ENCODE data around the gene ZBTB21. TPM values are rescaled to one million over a fixed set of nuclear protein-coding genes. Genes with fewer than 3 reads are reported as not detected.

The ZBTB21 gene
- total and polyA plus RNA-seq, 8 donors: 1.9 to 18.7 (median 4.8) TPM

DNA sequence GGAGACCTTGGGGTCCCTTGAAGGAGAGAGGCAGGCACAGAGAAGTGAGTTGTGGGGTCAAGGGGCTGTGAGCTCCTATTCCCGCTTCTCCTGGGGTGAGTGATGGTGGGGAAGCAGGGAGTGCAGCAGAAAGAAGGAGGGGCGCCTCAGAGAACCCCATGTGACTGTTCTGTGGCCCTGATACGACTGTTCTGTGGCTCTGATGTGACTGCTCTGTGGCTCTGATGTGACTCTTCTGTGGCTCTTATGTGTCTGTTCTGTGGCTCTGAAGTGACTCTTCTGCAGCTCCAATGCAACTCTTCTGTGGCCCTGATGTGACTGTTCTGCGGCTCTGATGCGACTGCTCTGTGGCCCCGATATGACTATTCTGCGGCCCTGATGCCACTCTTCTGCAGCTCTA lies 31.1 kb upstream of the ZBTB21 start:
- TF ChIP-seq EP300 (IDR thresholded peaks at IDR 0.05) (no peak), POLR2A (IDR thresholded peaks at IDR 0.05) (no peak), POLR2AphosphoS5 (IDR thresholded peaks at IDR 0.05) (no peak)
- TF ChIP-seq, protein P1, sequence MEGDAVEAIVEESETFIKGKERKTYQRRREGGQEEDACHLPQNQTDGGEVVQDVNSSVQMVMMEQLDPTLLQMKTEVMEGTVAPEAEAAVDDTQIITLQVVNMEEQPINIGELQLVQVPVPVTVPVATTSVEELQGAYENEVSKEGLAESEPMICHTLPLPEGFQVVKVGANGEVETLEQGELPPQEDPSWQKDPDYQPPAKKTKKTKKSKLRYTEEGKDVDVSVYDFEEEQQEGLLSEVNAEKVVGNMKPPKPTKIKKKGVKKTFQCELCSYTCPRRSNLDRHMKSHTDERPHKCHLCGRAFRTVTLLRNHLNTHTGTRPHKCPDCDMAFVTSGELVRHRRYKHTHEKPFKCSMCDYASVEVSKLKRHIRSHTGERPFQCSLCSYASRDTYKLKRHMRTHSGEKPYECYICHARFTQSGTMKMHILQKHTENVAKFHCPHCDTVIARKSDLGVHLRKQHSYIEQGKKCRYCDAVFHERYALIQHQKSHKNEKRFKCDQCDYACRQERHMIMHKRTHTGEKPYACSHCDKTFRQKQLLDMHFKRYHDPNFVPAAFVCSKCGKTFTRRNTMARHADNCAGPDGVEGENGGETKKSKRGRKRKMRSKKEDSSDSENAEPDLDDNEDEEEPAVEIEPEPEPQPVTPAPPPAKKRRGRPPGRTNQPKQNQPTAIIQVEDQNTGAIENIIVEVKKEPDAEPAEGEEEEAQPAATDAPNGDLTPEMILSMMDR (IDR thresholded peaks at IDR 0.05): no peak
- Histone ChIP-seq H3K27me3 (no peaks in the 10 kb centered on the region), H3K27ac (peak overlapping the region in 3 of 5 donors; percentile 26 to 70 (median 36)), H3K4me3 (no peak overlapping the region), H3K4me1 (peaks cover 6 to 10% (median 7%) of the 10 kb centered on the region in 4 donors), H3K9me3 (no peaks in the 10 kb centered on the region), H3K36me3 (no peaks in the 10 kb centered on the region)
- no peak for DNase-seq
- WGBS, 5 donors: 84 to 98% (median 93%) methylated on average over 3 to 7 of the region's 7 CpGs
- intact Hi-C loops (cut with DNase I; ENCODE audit: low total_unique reads): no loop called here

GRCh38 chr21:42040411-42041180 lies 30.4 kb upstream of the ZBTB21 start:
- TF ChIP-seq POLR2AphosphoS5 (IDR thresholded peaks at IDR 0.05): no peak
- WGBS, 5 donors: 72 to 81% (median 75%) methylated on average over 18 of the region's 18 CpGs

GRCh38 chr21:42039911-42040351 lies 29.8 kb upstream of the ZBTB21 start:
- TF ChIP-seq POLR2A (IDR thresholded peaks at IDR 0.05) (no peak), POLR2AphosphoS5 (IDR thresholded peaks at IDR 0.05) (no peak), EP300 (IDR thresholded peaks at IDR 0.05) (no peak)
- TF ChIP-seq, protein P1 (IDR thresholded peaks at IDR 0.05): no peak
- DNase-seq: peak in 1 of 2 donors; percentile 76
- peaks cover 6 to 10% (median 7%) of the 10 kb centered on the region in 4 donors for H3K4me1 ChIP-seq
- no peak overlapping the region for H3K4me3 ChIP-seq
- H3K36me3 ChIP-seq: no peaks in the 10 kb centered on the region
- 64 to 72% (median 66%) methylated on average over 11 to 12 of the region's 12 CpGs for WGBS, 5 donors
- H3K27me3 ChIP-seq: no peaks in the 10 kb centered on the region
- intact Hi-C loops (cut with DNase I; ENCODE audit: low total_unique reads): no loop called here
- H3K9me3 ChIP-seq: no peaks in the 10 kb centered on the region
- H3K27ac ChIP-seq: peak overlapping the region; percentile 47 to 70 (median 64)

More at GRCh38 chr21:42040411-42041180, 30.4 kb upstream of the ZBTB21 start:
- H3K27me3 ChIP-seq: no peaks in the 10 kb centered on the region
- no peaks in the 10 kb centered on the region for H3K9me3 ChIP-seq
- intact Hi-C loops (cut with DNase I; ENCODE audit: low total_unique reads): no loop called here
- DNase-seq: no peak
- no peak overlapping the region for H3K4me3 ChIP-seq
- peaks cover 6 to 10% (median 7%) of the 10 kb centered on the region in 4 donors for H3K4me1 ChIP-seq
- peak overlapping the region in 4 of 5 donors; percentile 60 to 70 (median 66) for H3K27ac ChIP-seq
- H3K36me3 ChIP-seq: no peaks in the 10 kb centered on the region

DNA sequence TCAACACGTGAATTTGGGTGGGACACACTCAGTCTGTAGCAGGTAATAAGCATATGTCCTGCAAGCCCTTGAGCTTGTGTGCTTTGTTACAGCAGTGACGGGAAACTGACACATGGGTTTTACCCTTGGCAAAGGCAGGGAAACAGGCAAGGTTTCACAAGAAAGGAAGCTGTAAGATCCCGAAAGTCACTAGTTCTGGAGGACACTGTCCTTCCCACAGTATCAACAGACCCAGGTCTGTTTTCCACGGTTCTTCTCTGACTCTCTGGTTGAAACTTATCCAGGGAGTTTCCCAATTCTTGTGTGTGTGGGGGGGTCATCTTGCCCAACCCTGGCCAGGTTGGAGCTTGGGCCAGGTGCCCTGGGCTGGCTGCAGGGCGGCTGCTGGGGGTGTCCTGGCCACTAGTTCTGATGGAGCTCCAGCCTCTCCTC lies 29.3 kb upstream of the ZBTB21 start:
- H3K27ac ChIP-seq: peak overlapping the region; percentile 47 to 70 (median 64)
- no peak overlapping the region for H3K4me3 ChIP-seq
- H3K36me3 ChIP-seq: no peaks in the 10 kb centered on the region
- WGBS, 5 donors: 32 to 46% (median 40%) methylated on average over 5 of the region's 5 CpGs
- no peak for TF ChIP-seq POLR2A (IDR thresholded peaks at IDR 0.05)
- TF ChIP-seq POLR2AphosphoS5 (IDR thresholded peaks at IDR 0.05): peak in 2 of 3 donors; percentile 25 to 51
- no peak for TF ChIP-seq EP300 (IDR thresholded peaks at IDR 0.05)
- TF ChIP-seq, protein P1 (IDR thresholded peaks at IDR 0.05): no peak
- H3K9me3 ChIP-seq: no peaks in the 10 kb centered on the region
- intact Hi-C loops (cut with DNase I; ENCODE audit: low total_unique reads): no loop called here
- peak in 1 of 2 donors; percentile 34 for DNase-seq
- H3K27me3 ChIP-seq: no peaks in the 10 kb centered on the region
- peaks cover 6 to 10% (median 7%) of the 10 kb centered on the region in 4 donors for H3K4me1 ChIP-seq

Measured in stomach (tissue), 9 donors.